Thoracic aorta (tissue), 2 donors: ENCODE results near the gene CMTM4. TPM values are rescaled to one million over a fixed set of nuclear protein-coding genes. Genes with fewer than 3 reads are reported as not detected.
"Not testable (repeated sequence)": the region's sequence is repeated elsewhere in the genome, so short reads cannot be mapped to it uniquely, and the experiment has no call there.

Experiments
- ATAC-seq: fragments of 150-250 bp; one replicate; pipeline ENCODE4 v1.8.0; 2017; ENCODE audit warnings: low read depth; ENCODE audit not compliant: insufficient number of reproducible peaks, low FRiP score
- DNase-seq: peaks from one replicate; pipeline ENCODE4 v3.0.0-alpha.2; 2020; ENCODE audit warnings: low spot score
- H3K27ac ChIP-seq, 2 donors: fragments of 200-600 bp; sonication (generic); 1 replicate in 1 of 2; 2 replicates in 1 of 2; pipeline ENCODE4 v1.5.1; 2016; ENCODE audit warnings: mild to moderate bottlenecking in 2 of 2, moderate library complexity in 2 of 2
- H3K27me3 ChIP-seq: fragments of 200-600 bp; sonication (generic); replicated peaks from 2 replicates; pipeline ENCODE4 v1.6.0; 2016; ENCODE audit warnings: mild to moderate bottlenecking; ENCODE audit not compliant: insufficient read depth
- H3K36me3 ChIP-seq: fragments of 200-600 bp; sonication (generic); one replicate; pipeline ENCODE4 v1.5.1; 2016
- H3K4me1 ChIP-seq, 2 donors: fragments of 200-600 bp; sonication (generic); 1 replicate in 1 of 2; 2 replicates in 1 of 2; pipeline versions ENCODE4 v1.5.1 to v1.6.0; 2016; ENCODE audit warnings: low read depth in 2 of 2, mild to moderate bottlenecking in 1 of 2; ENCODE audit not compliant: control insufficient read depth in 1 of 2
- H3K4me3 ChIP-seq: fragments of 200-600 bp; sonication (generic); 2 replicates; pipeline ENCODE4 v1.5.1; 2016; ENCODE audit warnings: mild to moderate bottlenecking
- H3K9me3 ChIP-seq: fragments of 200-600 bp; sonication (generic); 2 replicates; pipeline ENCODE4 v1.5.1; 2016
- total RNA-seq, 2 donors: library from RNA; depleted of rRNA; stranded (reverse); fragments of >200 nt; gene quantifications; one replicate each; pipeline versions ENCODE4 v1.1.0 to v1.2.3, GENCODE V29; 2016
- TF ChIP-seq, protein P1 (sequence below): fragments of 200-600 bp; sonication (generic); IDR thresholded peaks from one replicate; pipeline ENCODE4 v1.5.1; 2019; ENCODE audit warnings: antibody characterized with exemption

Gene CMTM4
- total RNA-seq, 2 donors from 2014 or later = 12.0 to 25.7 TPM

DNA sequence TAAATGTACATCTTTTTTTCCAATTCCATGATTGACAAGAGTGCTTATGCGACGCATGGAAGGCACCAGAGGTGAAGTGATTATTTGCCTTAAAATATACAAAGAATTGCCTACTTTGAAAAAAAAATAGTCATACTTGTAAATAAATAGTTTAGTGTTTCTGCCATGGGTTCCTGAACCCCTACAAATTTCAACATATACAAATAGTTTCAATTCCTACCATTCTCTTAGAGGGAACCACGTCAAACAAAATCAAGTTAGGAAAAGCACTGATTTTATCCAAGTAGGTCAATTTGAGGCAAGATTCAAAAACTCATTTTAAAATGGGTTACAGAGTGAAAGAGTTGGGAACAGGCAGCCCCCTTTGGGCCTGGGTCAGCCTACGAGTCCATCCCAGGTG lies 80.4 kb downstream of the CMTM4 start:
- no peak for DNase-seq
- H3K27me3 ChIP-seq = no peaks in the 10 kb centered on the region
- peaks cover 2% of the 10 kb centered on the region for H3K36me3 ChIP-seq
- peaks cover 11 to 17% of the 10 kb centered on the region in 2 donors for H3K4me1 ChIP-seq
- H3K27ac ChIP-seq = no peak overlapping the region
- TF ChIP-seq, protein P1, sequence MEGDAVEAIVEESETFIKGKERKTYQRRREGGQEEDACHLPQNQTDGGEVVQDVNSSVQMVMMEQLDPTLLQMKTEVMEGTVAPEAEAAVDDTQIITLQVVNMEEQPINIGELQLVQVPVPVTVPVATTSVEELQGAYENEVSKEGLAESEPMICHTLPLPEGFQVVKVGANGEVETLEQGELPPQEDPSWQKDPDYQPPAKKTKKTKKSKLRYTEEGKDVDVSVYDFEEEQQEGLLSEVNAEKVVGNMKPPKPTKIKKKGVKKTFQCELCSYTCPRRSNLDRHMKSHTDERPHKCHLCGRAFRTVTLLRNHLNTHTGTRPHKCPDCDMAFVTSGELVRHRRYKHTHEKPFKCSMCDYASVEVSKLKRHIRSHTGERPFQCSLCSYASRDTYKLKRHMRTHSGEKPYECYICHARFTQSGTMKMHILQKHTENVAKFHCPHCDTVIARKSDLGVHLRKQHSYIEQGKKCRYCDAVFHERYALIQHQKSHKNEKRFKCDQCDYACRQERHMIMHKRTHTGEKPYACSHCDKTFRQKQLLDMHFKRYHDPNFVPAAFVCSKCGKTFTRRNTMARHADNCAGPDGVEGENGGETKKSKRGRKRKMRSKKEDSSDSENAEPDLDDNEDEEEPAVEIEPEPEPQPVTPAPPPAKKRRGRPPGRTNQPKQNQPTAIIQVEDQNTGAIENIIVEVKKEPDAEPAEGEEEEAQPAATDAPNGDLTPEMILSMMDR = no peak
- no peaks in the 10 kb centered on the region for H3K9me3 ChIP-seq
- no peak overlapping the region for H3K4me3 ChIP-seq
- ATAC-seq = no peak

- Histone ChIP-seq H3K4me3 (no peak overlapping the region), H3K27ac (no peak overlapping the region), H3K36me3 (peaks cover 14% of the 10 kb centered on the region), H3K9me3 (no peaks in the 10 kb centered on the region), H3K4me1 (peaks cover 9 to 16% of the 10 kb centered on the region in 2 donors), H3K27me3 (no peaks in the 10 kb centered on the region)
- DNase-seq (no peak), ATAC-seq (no peak)
- TF ChIP-seq, protein P1 = no peak
These were observed 82.3 kb downstream of the CMTM4 start for GRCh38 chr16:66614161-66614802.

DNA sequence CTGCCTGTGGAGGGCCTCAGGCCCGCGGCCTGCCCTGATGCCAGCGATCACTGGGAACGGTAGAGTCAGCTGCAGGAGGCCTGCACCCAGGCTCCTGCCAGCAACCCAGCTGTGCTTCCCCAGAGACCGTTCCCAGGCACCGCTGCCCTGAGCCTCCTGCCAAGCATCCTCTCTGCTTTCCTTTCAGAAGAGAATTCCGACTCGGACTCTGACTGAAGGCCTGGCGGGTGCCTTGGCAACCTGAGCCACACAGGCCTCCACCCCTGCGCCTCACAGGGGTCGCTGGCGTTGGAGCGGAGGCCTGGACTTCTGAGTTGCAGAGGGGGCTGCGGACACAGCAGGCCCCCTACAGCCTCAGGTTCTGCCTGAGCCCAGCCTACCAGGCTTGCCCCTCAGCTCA lies 84.1 kb downstream of the CMTM4 start:
- ATAC-seq (no peak), DNase-seq (no peak)
- Histone ChIP-seq H3K4me3 (no peak overlapping the region), H3K27me3 (no peaks in the 10 kb centered on the region), H3K9me3 (no peaks in the 10 kb centered on the region), H3K36me3 (peaks cover 14% of the 10 kb centered on the region), H3K27ac (no peak overlapping the region), H3K4me1 (peaks cover 9 to 12% of the 10 kb centered on the region in 2 donors)
- TF ChIP-seq, protein P1 = no peak

GRCh38 chr16:66611911-66612310 lies 84.6 kb downstream of the CMTM4 start:
- H3K27me3 ChIP-seq, H3K9me3 ChIP-seq, H3K4me3 ChIP-seq, H3K27ac ChIP-seq, DNase-seq, ATAC-seq: not testable (repeated sequence)
- H3K4me1 ChIP-seq = peaks cover 9 to 12% of the 10 kb centered on the region in 2 donors
- peaks cover 14% of the 10 kb centered on the region for H3K36me3 ChIP-seq

DNA sequence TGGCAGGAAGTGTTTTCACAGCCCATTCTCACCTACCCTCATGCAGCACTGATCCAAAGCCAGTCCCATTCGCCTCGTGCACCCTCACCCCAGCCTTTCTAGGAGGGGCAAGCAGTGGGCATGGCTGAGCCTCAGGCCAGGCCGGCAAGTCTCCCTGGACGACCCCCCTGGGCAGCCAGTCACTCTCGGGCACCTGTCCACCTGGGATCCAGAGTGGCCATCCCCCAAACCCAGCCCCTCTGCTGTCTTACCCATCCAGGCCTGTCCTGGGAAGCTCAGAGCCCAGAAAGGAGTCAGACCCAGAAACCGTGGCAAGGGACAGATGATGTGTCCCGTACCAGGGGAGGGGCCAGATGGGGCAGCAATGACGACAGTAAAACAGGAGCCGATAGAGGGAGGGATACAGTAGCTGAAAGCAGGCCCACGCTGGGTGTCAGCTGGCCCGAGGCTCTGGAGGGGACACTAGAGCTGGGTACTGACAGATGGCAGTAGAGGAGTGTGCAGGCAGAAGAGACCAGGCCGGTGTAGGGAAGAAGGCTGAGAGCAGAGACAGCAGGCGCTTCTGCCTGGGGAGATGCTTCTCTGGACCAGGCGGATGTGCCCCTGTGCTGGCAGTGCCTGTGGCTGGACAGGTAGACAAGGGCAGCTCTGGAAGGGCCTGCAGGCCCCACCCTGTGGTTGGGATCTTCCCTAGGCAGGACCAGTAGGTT lies 86.3 kb downstream of the CMTM4 start:
- Histone ChIP-seq H3K4me1 (peaks cover 9 to 17% of the 10 kb centered on the region in 2 donors), H3K4me3 (no peak overlapping the region), H3K9me3 (no peaks in the 10 kb centered on the region), H3K36me3 (peaks cover 14% of the 10 kb centered on the region), H3K27ac (no peak overlapping the region), H3K27me3 (no peaks in the 10 kb centered on the region)
- TF ChIP-seq, protein P1 = no peak
- ATAC-seq (no peak), DNase-seq (no peak)
